Activated naive CD8-positive, alpha-beta T cell treated with anti-CD3 and anti-CD28 coated beads, Interleukin-2, amount 50 U/mL, for 16 hours (primary cell): ENCODE data around the gene NFIL3.
"Not testable (repeated sequence)": the region's sequence is repeated elsewhere in the genome, so short reads cannot be mapped to it uniquely, and the experiment has no call there.

Experiments
- DNase-seq: peaks from one replicate; pipeline ENCODE4 v3.0.0-alpha.2; 2020; ENCODE audit warnings: low read depth, low spot score

The NFIL3 gene, protein sequence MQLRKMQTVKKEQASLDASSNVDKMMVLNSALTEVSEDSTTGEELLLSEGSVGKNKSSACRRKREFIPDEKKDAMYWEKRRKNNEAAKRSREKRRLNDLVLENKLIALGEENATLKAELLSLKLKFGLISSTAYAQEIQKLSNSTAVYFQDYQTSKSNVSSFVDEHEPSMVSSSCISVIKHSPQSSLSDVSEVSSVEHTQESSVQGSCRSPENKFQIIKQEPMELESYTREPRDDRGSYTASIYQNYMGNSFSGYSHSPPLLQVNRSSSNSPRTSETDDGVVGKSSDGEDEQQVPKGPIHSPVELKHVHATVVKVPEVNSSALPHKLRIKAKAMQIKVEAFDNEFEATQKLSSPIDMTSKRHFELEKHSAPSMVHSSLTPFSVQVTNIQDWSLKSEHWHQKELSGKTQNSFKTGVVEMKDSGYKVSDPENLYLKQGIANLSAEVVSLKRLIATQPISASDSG

DNA sequence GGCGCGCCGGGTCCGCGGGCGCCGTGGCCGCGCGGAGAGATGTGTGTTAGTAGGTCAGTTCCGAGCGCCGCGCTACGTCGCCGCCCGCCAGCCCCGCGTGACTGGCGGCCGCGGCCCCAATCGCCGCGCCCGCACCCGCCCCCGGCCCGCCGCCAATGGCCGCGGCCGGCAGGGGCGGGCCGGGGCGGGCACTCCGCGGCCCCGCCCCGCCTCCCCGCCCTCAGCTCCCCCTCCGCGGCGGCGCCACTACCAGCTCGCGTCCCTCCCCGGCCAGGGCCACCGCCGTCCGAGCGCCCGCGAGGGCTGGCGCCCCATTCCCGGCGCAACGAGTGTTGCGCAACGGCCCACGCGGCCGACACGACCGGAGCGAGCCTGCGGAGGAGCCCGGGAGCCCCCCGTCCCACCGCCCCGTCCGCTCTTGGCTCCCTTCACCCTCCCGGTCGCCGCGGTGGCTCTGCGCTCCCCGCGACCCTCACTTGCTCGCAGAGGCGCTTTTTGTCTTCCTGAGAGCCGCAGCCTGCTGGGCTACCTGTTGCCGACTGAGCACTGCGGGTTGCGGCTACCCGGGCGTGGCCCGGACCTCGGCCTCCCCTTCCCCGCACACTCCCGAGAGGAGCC, at the start of gene NFIL3:
Gene NFIL3, minus strand, starts transcription at position 48 of the 618 bp plus-strand sequence. CDS start 13,098 bp downstream, outside the sequence.
- peak; percentile 14 for DNase-seq

- not testable (repeated sequence) for DNase-seq
Measured at GRCh38 chr9:91471524-91471923, 47.9 kb upstream of the NFIL3 start.

GRCh38 chr9:91465420-91465819, 41.8 kb upstream of the NFIL3 start:
- DNase-seq = no peak

DNA sequence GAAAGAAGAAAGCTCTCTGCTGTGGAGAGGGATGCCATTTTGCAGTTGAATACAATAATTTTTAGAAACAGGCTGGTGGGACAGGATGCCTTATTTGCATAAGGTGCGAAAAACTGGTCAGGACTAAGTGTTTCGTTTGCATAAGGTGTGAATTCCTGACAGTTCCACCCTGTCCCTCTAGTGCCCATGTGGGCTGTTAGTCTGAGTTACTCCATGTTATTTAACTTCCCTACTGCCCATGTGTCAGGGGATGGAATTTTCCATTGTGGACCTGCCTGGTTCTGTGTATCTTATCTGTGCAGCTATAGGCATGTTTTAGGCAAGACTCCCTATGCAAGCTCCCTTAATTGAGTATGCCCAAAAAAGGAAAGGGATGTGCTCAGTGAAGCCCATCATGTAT, 35.3 kb upstream of the NFIL3 start:
- DNase-seq = no peak

GRCh38 chr9:91452844-91453243, 29.2 kb upstream of the NFIL3 start:
- DNase-seq = no peak

DNA sequence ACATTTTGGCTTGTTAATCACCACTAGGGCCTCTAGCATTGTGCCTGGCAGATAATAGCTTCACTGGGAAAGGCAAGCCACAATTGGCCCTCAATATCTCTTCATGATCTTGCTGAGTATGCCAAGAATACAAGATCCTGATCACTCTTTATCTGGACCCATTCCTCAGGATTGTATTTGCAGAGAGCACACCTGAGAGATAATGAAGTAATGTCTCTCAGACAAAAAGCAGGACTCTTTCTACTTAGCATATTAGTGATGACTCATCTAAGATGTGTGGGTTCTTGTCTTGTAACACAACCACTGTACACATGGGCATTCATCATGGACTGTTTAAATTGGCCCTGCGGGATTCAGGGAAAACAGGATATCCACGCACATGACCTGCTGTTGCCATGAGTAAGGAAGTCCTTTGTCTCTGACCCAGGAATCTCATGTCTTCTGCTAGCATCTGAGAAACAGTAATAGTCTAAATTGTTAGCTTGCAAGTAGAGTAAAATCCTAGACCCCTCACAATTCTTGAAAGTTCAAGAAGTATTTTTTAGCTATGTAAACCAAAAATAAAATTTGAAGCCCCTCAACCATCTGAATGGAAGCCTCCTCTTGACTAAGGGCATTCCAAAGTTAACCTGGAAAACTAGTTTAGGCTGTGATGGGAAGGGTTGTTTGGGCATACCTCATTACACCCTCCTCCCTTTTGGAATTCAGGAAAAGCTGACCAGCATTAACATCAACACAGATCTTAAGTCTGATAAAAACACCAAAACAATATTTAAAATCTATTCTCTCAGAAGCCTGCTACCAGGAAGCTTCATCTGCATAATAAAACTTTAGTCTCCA, 28.0 kb upstream of the NFIL3 start:
- no peak for DNase-seq

DNA sequence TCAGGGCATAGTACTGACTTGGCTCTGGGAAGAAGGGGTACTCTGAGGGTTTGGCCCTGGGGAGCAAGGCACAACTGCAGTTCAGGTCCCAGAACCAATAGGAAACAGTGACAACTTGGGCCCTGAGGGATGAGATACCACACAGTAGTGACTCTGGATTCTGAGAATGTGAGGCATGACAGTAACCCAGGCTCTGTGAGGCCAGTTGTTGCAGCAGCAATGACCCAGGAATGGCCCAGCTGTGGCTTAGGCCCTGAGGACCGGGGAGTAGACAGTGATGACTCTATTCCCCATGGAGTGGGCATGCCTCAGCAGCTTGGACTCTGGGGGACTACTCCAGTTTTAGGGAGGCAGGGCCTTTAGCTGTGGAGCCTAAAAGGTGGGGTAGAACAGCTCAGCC, 21.5 kb upstream of the NFIL3 start:
- DNase-seq = no peak

DNA sequence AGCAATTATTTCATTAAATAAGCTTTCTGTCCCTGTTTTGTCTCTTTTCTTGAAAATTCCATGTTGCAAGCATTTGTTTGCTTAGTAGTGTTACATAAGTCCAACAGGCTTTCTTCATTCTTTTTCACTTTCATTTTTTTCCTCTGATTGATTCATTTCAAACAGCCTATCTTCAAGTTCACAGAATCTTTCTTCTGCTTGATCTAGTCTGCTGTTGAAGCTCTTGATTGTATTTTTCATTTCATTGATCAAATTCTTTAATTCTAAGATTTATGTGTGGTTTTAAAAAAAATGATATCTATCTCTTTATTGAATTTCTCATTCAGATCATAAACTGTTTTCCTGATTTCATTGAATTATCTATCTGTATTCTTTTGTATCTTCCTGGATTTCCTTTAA, 20.4 kb upstream of the NFIL3 start:
- no peak for DNase-seq

- DNase-seq = no peak
Measured at GRCh38 chr9:91443321-91443993, 19.8 kb upstream of the NFIL3 start.

DNA sequence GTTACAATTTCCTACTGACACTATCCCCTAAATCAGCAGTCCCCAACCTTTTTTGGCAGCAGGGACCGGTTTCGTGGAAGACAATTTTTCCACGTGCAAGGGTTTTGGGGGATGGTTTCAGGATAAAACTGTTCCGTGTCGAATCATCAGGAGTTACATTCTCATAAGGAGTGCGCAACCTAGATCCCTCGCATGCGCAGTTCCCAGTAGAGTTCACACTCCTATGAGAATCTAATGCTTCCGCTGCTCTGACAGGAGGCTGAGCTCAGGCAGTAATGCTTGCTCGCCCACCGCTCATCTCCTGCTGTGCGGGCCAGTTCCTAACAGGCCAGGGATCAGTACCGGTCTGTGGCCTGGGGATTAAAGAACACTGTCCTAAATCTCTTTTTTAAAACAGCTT, 13.2 kb upstream of the NFIL3 start:
- no peak for DNase-seq

DNA sequence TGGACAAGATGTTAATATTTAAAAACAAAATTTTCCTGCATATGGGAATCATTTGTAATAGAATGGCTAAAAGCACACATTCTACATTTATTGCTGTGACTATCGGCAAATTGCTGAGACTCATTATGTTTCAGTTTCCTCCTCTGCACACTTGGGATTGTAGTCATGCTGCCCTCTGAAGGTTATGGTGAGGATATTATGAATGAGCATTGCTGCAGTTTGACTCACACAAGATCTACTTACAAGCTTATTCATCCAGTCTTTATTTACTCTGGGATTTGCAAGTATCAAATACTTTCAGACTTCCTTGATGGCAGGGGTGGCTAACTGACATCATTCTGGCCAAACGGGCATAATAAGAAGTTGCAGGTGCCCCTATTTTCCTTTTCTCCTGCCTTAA, 9.5 kb upstream of the NFIL3 start:
- DNase-seq = no peak

GRCh38 chr9:91431485-91431884, 7.9 kb upstream of the NFIL3 start:
- DNase-seq = no peak

DNA sequence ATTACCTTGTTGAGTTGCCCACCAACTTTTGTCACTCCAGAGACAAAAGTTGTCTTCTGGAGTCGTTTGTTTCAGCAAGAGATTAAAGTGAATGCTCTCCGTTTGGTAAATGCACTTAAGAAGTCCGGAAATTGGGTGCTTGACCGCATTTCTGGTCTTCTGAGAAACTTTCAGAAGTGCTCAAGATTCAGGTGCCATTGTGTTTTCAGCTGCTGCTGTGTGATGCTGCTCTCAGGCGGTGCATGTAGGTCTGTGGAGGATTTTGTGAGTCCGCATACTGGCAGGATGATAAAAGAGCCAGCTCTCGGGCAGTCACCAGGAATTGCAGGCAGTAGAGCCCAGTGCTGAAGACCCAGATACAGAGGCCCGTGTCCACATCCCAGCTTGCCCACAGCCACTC, 5.9 kb upstream of the NFIL3 start:
- no peak for DNase-seq

DNA sequence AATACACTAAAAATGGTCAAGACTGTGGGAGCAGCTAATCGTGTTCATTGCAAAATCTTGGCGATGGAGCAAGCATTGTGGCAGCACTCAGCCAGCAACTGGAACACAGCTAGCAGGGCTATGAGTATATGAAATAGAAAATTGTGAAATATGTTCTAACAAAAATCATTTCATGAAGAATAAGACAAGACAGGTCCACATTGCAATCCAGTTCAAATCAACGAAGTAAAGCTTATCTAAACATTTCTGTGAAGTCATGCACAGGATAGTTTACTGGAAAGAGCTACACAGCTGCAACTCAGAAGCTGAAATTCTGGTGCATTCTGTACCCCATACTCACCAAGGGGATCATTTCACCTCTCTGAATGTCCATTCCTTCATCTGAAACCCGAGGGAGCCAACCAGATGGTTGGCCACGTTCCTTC, 5.3 kb upstream of the NFIL3 start:
- no peak for DNase-seq

- DNase-seq = no peak
Measured at GRCh38 chr9:91428436-91428835, 4.8 kb upstream of the NFIL3 start.

DNA sequence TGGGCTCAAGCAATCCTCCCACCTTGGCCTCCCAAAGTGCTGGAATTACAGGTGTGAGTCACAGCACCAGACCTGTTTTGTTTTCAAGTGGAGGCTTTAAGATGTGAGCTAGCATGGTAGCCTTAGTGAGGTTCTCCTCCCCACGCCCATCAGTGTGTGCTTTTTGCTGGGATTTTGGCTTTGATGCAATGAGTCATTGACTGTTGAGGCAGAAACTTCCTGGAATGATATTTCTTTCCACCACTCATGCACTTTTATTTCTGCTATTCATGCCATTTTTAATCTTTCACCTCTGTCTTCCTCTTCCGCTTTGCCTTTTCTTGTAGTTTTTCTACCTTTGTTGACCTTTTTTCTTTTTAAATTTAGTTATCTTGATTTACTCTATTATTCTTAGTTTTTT, 4.2 kb upstream of the NFIL3 start:
- DNase-seq = no peak

- no peak for DNase-seq
Measured at GRCh38 chr9:91426123-91426745, 2.6 kb upstream of the NFIL3 start.

DNA sequence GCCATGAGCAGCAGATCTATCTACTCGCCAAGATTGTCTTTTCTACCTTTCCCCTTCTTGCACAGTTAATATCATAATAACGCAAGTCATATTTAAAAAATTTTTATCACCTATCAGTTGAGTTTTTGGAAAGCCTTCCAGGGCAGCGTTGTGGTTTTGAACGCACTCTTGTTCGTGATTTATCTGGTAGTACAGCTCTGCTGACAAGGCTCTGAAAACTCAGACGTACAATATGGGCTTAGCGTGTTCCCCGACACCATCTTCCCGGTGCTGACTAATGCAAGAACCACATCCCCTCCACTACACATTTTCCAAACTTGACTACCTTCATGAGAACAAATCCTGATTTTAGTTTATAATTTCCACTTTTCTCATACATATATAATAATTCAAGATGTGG, 1.6 kb upstream of the NFIL3 start:
- no peak for DNase-seq

- no peak for DNase-seq
Measured at GRCh38 chr9:91424403-91425176, 958 bp upstream of the NFIL3 start.
